Muscle layer of duodenum (tissue), 2 donors: ENCODE results near the gene DEDD.

Experiments used
- H3K27ac ChIP-seq: one replicate; pipeline ENCODE4 v1.7.0; 2013; ENCODE audit warnings: mild to moderate bottlenecking, low read length
- H3K27me3 ChIP-seq: one replicate; pipeline ENCODE4 v1.7.0; 2013; ENCODE audit warnings: low read depth, mild to moderate bottlenecking, control low read depth, low read length
- H3K36me3 ChIP-seq, 2 donors: one replicate each; pipeline ENCODE4 v1.7.0; 2013; ENCODE audit warnings: low read length in 2 of 2, control low read depth in 1 of 2, mild to moderate bottlenecking in 1 of 2; ENCODE audit not compliant: insufficient read depth in 2 of 2, control insufficient read depth in 1 of 2
- H3K4me1 ChIP-seq, 2 donors: one replicate each; pipeline ENCODE4 v1.7.0; 2013; ENCODE audit warnings: low read length in 2 of 2, mild to moderate bottlenecking in 2 of 2, control low read depth in 1 of 2, moderate library complexity in 1 of 2; ENCODE audit not compliant: insufficient read depth in 2 of 2, control insufficient read depth in 1 of 2
- H3K4me3 ChIP-seq, 2 donors: one replicate each; pipeline ENCODE4 v1.7.0; 2013; ENCODE audit warnings: low read length in 2 of 2, low read depth in 1 of 2, mild to moderate bottlenecking in 1 of 2
- H3K9me3 ChIP-seq, 2 donors: one replicate each; pipeline ENCODE4 v1.7.0; 2013; ENCODE audit warnings: low read length in 2 of 2, control low read depth in 1 of 2, mild to moderate bottlenecking in 1 of 2; ENCODE audit not compliant: control insufficient read depth in 1 of 2
- donor health status: healthy.

Gene DEDD

DNA sequence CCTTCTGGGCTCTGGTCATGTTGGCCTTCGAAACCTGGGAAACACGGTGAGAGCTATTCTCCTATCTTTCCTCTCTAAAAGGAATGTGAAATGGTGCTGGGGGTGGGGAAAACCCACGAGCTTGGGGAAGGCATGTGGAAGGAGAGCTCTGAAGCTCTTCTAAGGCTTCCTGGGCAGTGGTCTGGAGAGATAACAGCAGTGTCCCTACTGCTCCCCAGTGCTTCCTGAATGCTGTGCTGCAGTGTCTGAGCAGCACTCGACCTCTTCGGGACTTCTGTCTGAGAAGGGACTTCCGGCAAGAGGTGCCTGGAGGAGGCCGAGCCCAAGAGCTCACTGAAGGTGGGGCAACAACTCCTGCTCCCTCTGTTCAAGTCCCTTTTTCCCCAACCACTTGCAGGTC is 29.6 kb upstream of the DEDD start:
- Histone ChIP-seq H3K27ac (no peak overlapping the region), H3K9me3 (no peaks in the 10 kb centered on the region), H3K27me3 (no peaks in the 10 kb centered on the region), H3K4me1 (peaks cover 4 to 46% of the 10 kb centered on the region in 2 donors), H3K4me3 (no peak overlapping the region), H3K36me3 (peaks cover 31 to 48% of the 10 kb centered on the region in 2 donors)

- H3K36me3 ChIP-seq = peaks cover 34 to 51% of the 10 kb centered on the region in 2 donors
- no peak overlapping the region for H3K27ac ChIP-seq
- H3K4me1 ChIP-seq = peaks cover 4 to 42% of the 10 kb centered on the region in 2 donors
- H3K4me3 ChIP-seq = no peak overlapping the region
- no peaks in the 10 kb centered on the region for H3K9me3 ChIP-seq
- no peaks in the 10 kb centered on the region for H3K27me3 ChIP-seq
Observed at GRCh38 chr1:161161652-161162051, 29.2 kb upstream of the DEDD start.

- Histone ChIP-seq H3K27ac (no peak overlapping the region), H3K4me3 (peak overlapping the region in 1 of 2 donors; percentile 90)
Observed at GRCh38 chr1:161160671-161161145, 28.2 kb upstream of the DEDD start.

DNA sequence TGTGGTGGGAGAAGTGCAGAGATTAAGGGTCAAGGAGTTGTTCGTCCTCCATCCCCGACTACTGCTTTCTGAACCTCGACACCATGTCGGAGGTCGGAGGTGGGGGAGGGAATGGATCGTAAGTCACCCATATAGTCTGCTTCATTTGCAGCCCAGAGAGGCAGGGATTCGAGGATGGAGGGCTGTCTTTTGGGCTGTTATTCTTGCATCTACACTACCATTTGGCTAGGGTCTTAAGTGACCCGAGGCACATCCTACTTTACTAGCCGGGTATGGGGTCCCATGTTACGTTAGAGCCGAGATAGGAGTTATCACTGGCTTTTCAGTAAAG is 27.4 kb upstream of the DEDD start:
- Histone ChIP-seq H3K36me3 (peaks cover 34 to 48% of the 10 kb centered on the region in 2 donors), H3K9me3 (no peaks in the 10 kb centered on the region), H3K27ac (peak overlapping the region; percentile 78), H3K27me3 (no peaks in the 10 kb centered on the region), H3K4me3 (peak overlapping the region; percentile 90 to 91), H3K4me1 (peaks cover under 1 to 38% of the 10 kb centered on the region in 2 donors)

More at GRCh38 chr1:161160671-161161145, 28.2 kb upstream of the DEDD start:
- peaks cover 4 to 41% of the 10 kb centered on the region in 2 donors for H3K4me1 ChIP-seq
- peaks cover 34 to 51% of the 10 kb centered on the region in 2 donors for H3K36me3 ChIP-seq
- H3K9me3 ChIP-seq = no peaks in the 10 kb centered on the region
- H3K27me3 ChIP-seq = no peaks in the 10 kb centered on the region

- peaks cover 0 to 42% of the 10 kb centered on the region in 2 donors for H3K4me1 ChIP-seq
- peak within 1 kb of the TSS; percentile 90 to 91 for H3K4me3 ChIP-seq
- peak within 1 kb of the TSS; percentile 78 for H3K27ac ChIP-seq
- no peaks in the 10 kb centered on the region for H3K9me3 ChIP-seq
- H3K36me3 ChIP-seq = peaks cover 34 to 46% of the 10 kb centered on the region in 2 donors
- no peaks in the 10 kb centered on the region for H3K27me3 ChIP-seq
Observed at GRCh38 chr1:161159087-161159912, 26.8 kb upstream of the DEDD start, which contains the start of gene USP21. TSS of gene USP21 (plus strand) at chr1:161159500. CDS start at chr1:161160641, 1,141 bp downstream.

GRCh38 chr1:161158316-161159010 is 26.0 kb upstream of the DEDD start:
- Histone ChIP-seq H3K36me3 (peaks cover 34 to 45% of the 10 kb centered on the region in 2 donors), H3K27ac (peak overlapping the region; percentile 78), H3K4me3 (peak overlapping the region; percentile 90 to 91), H3K27me3 (no peaks in the 10 kb centered on the region), H3K9me3 (no peaks in the 10 kb centered on the region), H3K4me1 (peaks cover 0 to 42% of the 10 kb centered on the region in 2 donors)

GRCh38 chr1:161157867-161158266 is 25.4 kb upstream of the DEDD start:
- no peaks in the 10 kb centered on the region for H3K9me3 ChIP-seq
- H3K27ac ChIP-seq = no peak overlapping the region
- H3K27me3 ChIP-seq = no peaks in the 10 kb centered on the region
- H3K4me1 ChIP-seq = peaks cover 0 to 45% of the 10 kb centered on the region in 2 donors
- peaks cover 28 to 39% of the 10 kb centered on the region in 2 donors for H3K36me3 ChIP-seq
- no peak overlapping the region for H3K4me3 ChIP-seq

- Histone ChIP-seq H3K27me3 (no peaks in the 10 kb centered on the region), H3K9me3 (no peaks in the 10 kb centered on the region), H3K4me3 (peak within 1 kb of the TSS; percentile 75 to 99), H3K4me1 (peaks cover 0 to 17% of the 10 kb centered on the region in 2 donors), H3K36me3 (peaks cover 10 to 22% of the 10 kb centered on the region in 2 donors), H3K27ac (peak within 1 kb of the TSS; percentile 99)
Observed at GRCh38 chr1:161153682-161154337, 21.3 kb upstream of the DEDD start, which contains the start of gene UFC1. TSS of gene UFC1 (plus strand) at chr1:161153978. CDS start at chr1:161153998, 20 bp downstream.

DNA sequence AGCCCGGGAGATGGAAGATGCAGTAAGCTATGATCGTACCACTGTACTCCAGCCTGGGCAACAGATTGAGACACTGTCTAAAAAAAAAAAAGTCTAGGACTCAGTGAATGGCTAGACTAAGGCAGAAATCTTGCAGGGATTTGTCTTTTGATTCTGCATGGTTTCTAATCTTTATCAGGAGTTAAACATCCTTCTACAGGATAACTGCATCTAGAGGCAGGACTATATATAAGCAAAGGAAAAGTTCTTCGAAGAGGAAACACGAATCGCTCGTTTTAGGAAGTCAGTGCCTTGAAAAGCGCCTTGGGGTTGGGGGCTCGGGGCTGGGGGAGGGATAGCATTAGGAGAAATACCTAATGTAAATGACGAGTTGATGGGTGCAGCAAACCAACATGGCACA is 20.7 kb upstream of the DEDD start:
- Histone ChIP-seq H3K27ac (peak overlapping the region; percentile 99), H3K4me1 (peaks cover 0 to 14% of the 10 kb centered on the region in 2 donors), H3K4me3 (peak overlapping the region; percentile 75 to 99), H3K27me3 (no peaks in the 10 kb centered on the region), H3K36me3 (peaks cover 10 to 18% of the 10 kb centered on the region in 2 donors), H3K9me3 (no peaks in the 10 kb centered on the region)

GRCh38 chr1:161145832-161146231 is 13.4 kb upstream of the DEDD start:
- no peaks in the 10 kb centered on the region for H3K36me3 ChIP-seq

More at GRCh38 chr1:161145832-161146231, 13.4 kb upstream of the DEDD start:
- Histone ChIP-seq H3K27ac (no peak overlapping the region), H3K27me3 (no peaks in the 10 kb centered on the region), H3K4me1 (no peaks in the 10 kb centered on the region), H3K9me3 (no peaks in the 10 kb centered on the region), H3K4me3 (no peak overlapping the region)
